K562 (cell line): Measurements from ENCODE around the gene CACNB2. TPM values are rescaled to one million over a fixed set of nuclear protein-coding genes. Genes with fewer than 3 reads are reported as not detected.

ENCODE experiments used
- ATAC-seq: fragments of 200-7000 bp; cut with Tn5 transposase; 3 replicates; pipeline ENCODE4 v1.9.1; 2020; ENCODE audit warnings: moderate library complexity
- BruUV-seq: library from RNA; stranded (reverse); fragments of 400-500 nt; replicated peaks from 2 replicates; lab custom pipeline; 2021; lab: Mats Ljungman, UMichigan
- CTCF ChIA-PET: fragments of 300-600 bp; formaldehyde crosslinking; extraction: SDS; loops from one replicate; lab custom pipeline; 2021; ENCODE audit warnings: low intra/inter-chr PET ratio; lab: Yijun Ruan, JAX
- POLR2A ChIA-PET: fragments of 300-600, 350-650 bp; sonication (Branson Sonifier 250); formaldehyde crosslinking; extraction: SDS; loops from one replicate; lab custom pipeline; 2021; ENCODE audit warnings: antibody characterized with exemption, inconsistent platforms; lab: Yijun Ruan, JAX
- DNase-seq, 4 experiments: peaks; one replicate each; pipeline versions ENCODE4 v3.0.0 to v3.0.0-alpha.2; 2011 to 2018; ENCODE audit warnings: low spot score in 3 of 4, mixed read lengths in 3 of 4; ENCODE audit errors: extremely low read depth in 1 of 4
- FAIRE-seq: peaks from 2 replicates; lab custom pipeline; 2011; peaks lifted over from hg19 to GRCh38; lab: Jason Lieb, UNC
- H2AFZ ChIP-seq: 2 replicates; pipeline ENCODE4 v1.6.0; 2011; ENCODE audit warnings: low read depth, low read length, control low read depth, inconsistent platforms
- H3K27ac ChIP-seq: fragments of 200-600 bp; 3 replicates; pipeline ENCODE4 v1.8.0; 2011; ENCODE audit warnings: low read depth, mild to moderate bottlenecking, control low read depth, inconsistent platforms, low read length, moderate library complexity, mixed read lengths; ENCODE audit errors: extremely low read depth
- H3K27me3 ChIP-seq, 2 experiments: fragments of 300-600 bp in 1 of 2; 2 replicates in 1 of 2; 3 replicates in 1 of 2; pipeline versions ENCODE4 v1.6.0 to v1.8.0; 2011; ENCODE audit warnings: inconsistent platforms in 2 of 2, low read length in 2 of 2, mild to moderate bottlenecking in 1 of 2, mixed read lengths in 1 of 2, moderate library complexity in 1 of 2; ENCODE audit not compliant: control insufficient read depth in 2 of 2, insufficient read depth in 2 of 2
- H3K36me3 ChIP-seq: fragments of 300-600 bp; 3 replicates; pipeline ENCODE4 v1.8.0; 2011; ENCODE audit warnings: mild to moderate bottlenecking, low read length, inconsistent platforms; ENCODE audit not compliant: control insufficient read depth, insufficient read depth
- H3K4me1 ChIP-seq, 2 experiments: fragments of 200-600 bp in 1 of 2; replicated peaks in 1 of 2; 2 replicates in 1 of 2; 3 replicates in 1 of 2; pipeline versions ENCODE4 v1.5.1 to v1.8.0; 2011; ENCODE audit warnings: inconsistent platforms in 2 of 2, low read length in 2 of 2, mild to moderate bottlenecking in 1 of 2, mixed read lengths in 1 of 2, moderate library complexity in 1 of 2; ENCODE audit not compliant: control insufficient read depth in 2 of 2, insufficient read depth in 2 of 2
- H3K4me2 ChIP-seq: 2 replicates; pipeline ENCODE4 v1.6.1; 2011; ENCODE audit warnings: low read length, control low read depth, inconsistent platforms, mixed read lengths; ENCODE audit not compliant: insufficient read depth
- H3K4me3 ChIP-seq: fragments of 200-600 bp; sonication (generic), shearing (Covaris generic); 2 replicates; pipeline ENCODE4 v1.5.1; 2016; ENCODE audit warnings: control low read depth, inconsistent platforms
- H3K79me2 ChIP-seq: fragments of 200-600 bp; 3 replicates; pipeline ENCODE4 v1.8.0; 2011; ENCODE audit warnings: low read length, inconsistent platforms; ENCODE audit not compliant: control insufficient read depth, insufficient read depth
- H3K9ac ChIP-seq, 2 experiments: 2 replicates each; pipeline versions ENCODE4 v1.6.0 to v1.6.1; 2011; ENCODE audit warnings: low read depth in 2 of 2, low read length in 2 of 2, control low read depth in 1 of 2, inconsistent platforms in 1 of 2, mild to moderate bottlenecking in 1 of 2, mixed read lengths in 1 of 2; ENCODE audit not compliant: insufficient read depth in 1 of 2
- H3K9me1 ChIP-seq: one replicate; pipeline ENCODE4 v1.6.0; 2011; ENCODE audit warnings: inconsistent platforms, mild to moderate bottlenecking, low read length, moderate library complexity; ENCODE audit not compliant: control insufficient read depth, insufficient read depth
- H3K9me3 ChIP-seq: replicated peaks from 2 replicates; pipeline ENCODE4 v1.5.1; 2011; ENCODE audit warnings: low read depth, low read length, inconsistent platforms; ENCODE audit not compliant: control insufficient read depth, insufficient read depth
- H4K20me1 ChIP-seq: replicated peaks from 2 replicates; pipeline ENCODE4 v1.6.1; 2011; ENCODE audit warnings: low read length, inconsistent platforms, mixed read lengths; ENCODE audit not compliant: control insufficient read depth, insufficient read depth
- ATF3 ChIP-seq, 2 experiments: fragments of 450-650 bp in 1 of 2; sonication (generic) in 1 of 2; formaldehyde crosslinking in 1 of 2; IDR thresholded peaks in 1 of 2; conservative IDR thresholded peaks in 1 of 2; 2 replicates each; pipeline versions ENCODE4 v1.6.1 to v1.8.1; 2016 to 2023; ENCODE audit warnings: mild to moderate bottlenecking in 2 of 2, moderate library complexity in 2 of 2, inconsistent platforms in 1 of 2, missing genetic modification reagents in 1 of 2
- CREB3 ChIP-seq: fragments of 450-650 bp; conservative IDR thresholded peaks from 2 replicates; pipeline ENCODE4 v1.6.1; 2016; ENCODE audit warnings: missing genetic modification characterization, low read depth, mild to moderate bottlenecking, missing compliant biosample characterization, moderate library complexity
- KLF6 ChIP-seq: fragments of 250-450 bp; sonication (Bioruptor Pico); IDR thresholded peaks from 2 replicates; pipeline ENCODE4 v1.4.0; 2020; ENCODE audit warnings: mild to moderate bottlenecking, moderate library complexity, borderline replicate concordance
- NCOA1 ChIP-seq: fragments of 450-650 bp; IDR thresholded peaks from 2 replicates; pipeline ENCODE4 v1.6.1; 2016; ENCODE audit warnings: low read depth
- RFX1 ChIP-seq: fragments of 450-650 bp; IDR thresholded peaks from 2 replicates; pipeline ENCODE4 v1.6.1; 2016; ENCODE audit warnings: mild to moderate bottlenecking, moderate library complexity
- RNF2 ChIP-seq: sonication (generic); IDR thresholded peaks from 2 replicates; pipeline ENCODE4 v1.6.1; 2016
- SP1 ChIP-seq: sonication (generic); formaldehyde crosslinking; IDR thresholded peaks from 2 replicates; pipeline ENCODE4 v1.8.1; 2022; ENCODE audit warnings: mild to moderate bottlenecking, missing genetic modification reagents
- UBTF ChIP-seq, 2 experiments: IDR thresholded peaks; 2 replicates each; pipeline ENCODE4 v1.6.1; 2012; ENCODE audit warnings: improper control_type of control experiment in 2 of 2, low read depth in 2 of 2, low read length in 2 of 2, borderline replicate concordance in 1 of 2
- ZFP1 ChIP-seq: fragments of 450-650 bp; formaldehyde crosslinking; IDR thresholded peaks from 2 replicates; pipeline ENCODE4 v1.4.0; 2020; ENCODE audit warnings: mild to moderate bottlenecking, mixed read lengths
- ZNF75A ChIP-seq: fragments of 450-650 bp; formaldehyde crosslinking; IDR thresholded peaks from 2 replicates; pipeline ENCODE4 v1.4.0; 2020; ENCODE audit warnings: mild to moderate bottlenecking
- ZNF77 ChIP-seq: fragments of 250-450 bp; sonication (Bioruptor Pico); IDR thresholded peaks from 2 replicates; pipeline ENCODE4 v1.5.0; 2020
- WGBS: fragments of 100-300 bp; shearing (Covaris generic); methylation state at CpG from one replicate; pipeline ENCODE4 v1.1.6; 2016; ENCODE audit warnings: low coverage, mixed read lengths; ENCODE audit not compliant: insufficient coverage; ENCODE audit errors: missing lambda C conversion rate; 5-methylcytosine and 5-hydroxymethylcytosine counted together
- in situ Hi-C: fragments of 300-500 bp; cut with MboI; formaldehyde crosslinking; loops from 4 replicates; pipeline ENCODE4 v1.15.0; 2018; ENCODE audit warnings: inconsistent platforms, mixed read lengths
- intact Hi-C: fragments of 100-400 bp; cut with micrococcal nuclease; formaldehyde crosslinking; loops from 2 replicates; pipeline ENCODE4 v1.14.2; 2022
- polyA plus RNA-seq, 8 experiments: library from polyadenylated mRNA; depleted of rRNA in 4 of 8; stranded (reverse) in 5 of 8; unstranded in 3 of 8; fragments of >200 nt; fragmentation: Nextera tagmentation in 2 of 8; fragmentation: Illumina TruSeq in 1 of 8; extraction: Ambion mirVana in 2 of 8; extraction: Trizol in 1 of 8; gene quantifications; 2 replicates each; pipeline versions ENCODE4 v1.2.1 to v1.2.3, GENCODE V29; 2011 to 2014; ENCODE audit warnings: inconsistent platforms in 1 of 8, missing spikeins in 1 of 8
- total RNA-seq, 7 experiments: library from RNA; depleted of rRNA in 6 of 7; stranded (reverse); fragments of >200 nt in 6 of 7; fragmentation: Illumina TruSeq in 2 of 7; extraction: Trizol in 2 of 7; gene quantifications; 2 replicates each; pipeline versions ENCODE4 v1.2.1 to v1.2.3, GENCODE V29; 2011 to 2021; ENCODE audit warnings: low replicate concordance in 1 of 7

CACNB2 gene
- total and polyA plus RNA-seq, 9 of the 15 experiments (the other 6 are each of a cell fraction or from before 2014, with no cell fraction given) = 1.8 to 2.2 TPM; not detected in 7

GRCh38 chr10:18424200-18424599 lies 284.0 kb downstream of the CACNB2 start:
- FAIRE-seq = no peak
- Histone ChIP-seq H3K27ac (no peak overlapping the region), H3K9ac (no peak overlapping the region), H3K4me3 (no peak overlapping the region), H3K9me3 (no peaks in the 10 kb centered on the region), H3K79me2 (no peaks in the 10 kb centered on the region), H2AFZ (no peak overlapping the region), H3K27me3 (no peaks in the 10 kb centered on the region; a peak in 1 of 5 replicates), H3K4me2 (no peak overlapping the region), H3K36me3 (no peaks in the 10 kb centered on the region), H3K9me1 (no peaks in the 10 kb centered on the region), H3K4me1 (no peaks in the 10 kb centered on the region), H4K20me1 (no peaks in the 10 kb centered on the region)
- ChIA-PET CTCF (no interaction called here), POLR2A (no interaction called here)
- DNase-seq = no peak
- TF ChIP-seq CREB3 (tag) = no peak
- TF ChIP-seq RFX1 = peak; percentile 59
- no peak for ATAC-seq
- intact Hi-C loops (no loop called here), in situ Hi-C loops (no loop called here)
- WGBS = 0% methylated on average over 8 of the region's 8 CpGs
- BruUV-seq = no TSS peak

- DNase-seq (no peak), FAIRE-seq (no peak), ATAC-seq (no peak)
- WGBS = 0% methylated on average over 3 of the region's 3 CpGs
- no peak overlapping the region for H2AFZ ChIP-seq
- POLR2A ChIA-PET = interaction anchor here (0.7 kb wide), 1 partner anchor 80 kb away, joined by 4 read pairs; no protein-coding TSS in a partner anchor
- no peak overlapping the region for H3K27ac ChIP-seq
- CTCF ChIA-PET = no interaction called here
- no peaks in the 10 kb centered on the region for H3K4me1 ChIP-seq
- H3K27me3 ChIP-seq = no peaks in the 10 kb centered on the region; a peak in 1 of 5 replicates
- in situ Hi-C loops (no loop called here), intact Hi-C loops (no loop called here)
- H3K9me3 ChIP-seq = no peaks in the 10 kb centered on the region
- no peak overlapping the region for H3K9ac ChIP-seq
- BruUV-seq = no TSS peak
- no peak overlapping the region for H3K4me2 ChIP-seq
- H4K20me1 ChIP-seq = no peaks in the 10 kb centered on the region
- no peaks in the 10 kb centered on the region for H3K79me2 ChIP-seq
- no peak overlapping the region for H3K4me3 ChIP-seq
- H3K9me1 ChIP-seq = no peaks in the 10 kb centered on the region
- no peaks in the 10 kb centered on the region for H3K36me3 ChIP-seq
- no peak for TF ChIP-seq UBTF (IDR thresholded peaks at IDR 0.05; ENCODE audit: borderline replicate concordance in 1 of 2, low read depth in 2 of 2, low read length in 2 of 2)
- no peak for TF ChIP-seq RNF2
- TF ChIP-seq ATF3 (IDR thresholded peaks at IDR 0.05) = no peak
- TF ChIP-seq ATF3 (CRISPR knock-in tag; conservative IDR thresholded peaks at IDR 0.05) = no peak
- no peak for TF ChIP-seq SP1
- no peak for TF ChIP-seq ZNF75A (CRISPR knock-in tag)
- TF ChIP-seq ZFP1 (CRISPR knock-in tag) = no peak
- TF ChIP-seq KLF6 (CRISPR knock-in tag) = no peak
- TF ChIP-seq ZNF77 (CRISPR knock-in tag) = no peak
- no peak for TF ChIP-seq NCOA1
These were observed 289.1 kb downstream of the CACNB2 start for GRCh38 chr10:18429335-18429734.
